ENCODE measurements around the gene RCE1.

DNA sequence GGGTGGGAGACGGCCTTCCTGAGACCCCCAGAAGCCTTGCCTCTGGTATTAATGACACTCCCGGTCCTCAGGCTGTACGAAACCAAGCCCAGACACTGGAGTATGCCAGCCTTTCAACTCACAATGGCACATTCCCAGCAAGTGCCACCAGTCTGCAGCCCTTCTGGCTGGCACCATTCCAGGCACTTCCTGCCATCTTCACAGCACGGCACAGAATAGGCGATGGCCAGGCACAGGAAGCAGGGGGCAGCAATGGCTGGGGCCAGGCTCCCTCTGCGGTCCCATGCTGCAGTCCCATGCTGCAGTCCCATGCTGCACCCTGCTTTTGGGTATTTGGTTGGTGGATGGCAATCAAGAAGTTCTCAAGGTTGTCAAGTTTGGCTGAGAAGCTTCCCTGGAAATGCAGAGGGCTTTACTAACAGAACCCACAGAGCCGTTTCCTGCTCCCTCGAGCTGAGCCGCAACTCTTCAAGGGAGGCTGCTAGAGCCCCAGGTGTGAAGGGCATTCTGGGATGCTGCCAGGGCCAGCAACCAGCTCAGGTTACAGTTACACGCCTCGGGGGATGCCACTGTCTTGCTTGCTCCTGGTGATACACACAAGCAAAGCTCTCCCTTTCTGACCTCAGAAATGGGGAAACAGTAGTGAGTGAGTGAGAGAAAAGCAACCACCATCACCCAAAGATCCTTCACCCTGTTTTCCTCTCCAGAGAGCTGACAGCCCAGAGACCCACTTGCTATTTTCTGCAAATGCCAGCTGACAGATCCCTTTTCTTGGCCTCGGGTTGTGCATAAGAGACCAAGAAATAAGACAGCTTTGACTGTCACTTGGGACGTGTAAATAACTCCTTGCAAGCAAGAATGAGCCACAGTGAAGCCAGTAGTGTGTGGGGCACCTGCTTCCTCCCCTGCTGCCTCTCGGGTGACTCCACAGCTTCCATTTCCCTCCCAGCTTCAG, 37.5 kb downstream of the RCE1 start:
- TF ChIP-seq, protein P1, sequence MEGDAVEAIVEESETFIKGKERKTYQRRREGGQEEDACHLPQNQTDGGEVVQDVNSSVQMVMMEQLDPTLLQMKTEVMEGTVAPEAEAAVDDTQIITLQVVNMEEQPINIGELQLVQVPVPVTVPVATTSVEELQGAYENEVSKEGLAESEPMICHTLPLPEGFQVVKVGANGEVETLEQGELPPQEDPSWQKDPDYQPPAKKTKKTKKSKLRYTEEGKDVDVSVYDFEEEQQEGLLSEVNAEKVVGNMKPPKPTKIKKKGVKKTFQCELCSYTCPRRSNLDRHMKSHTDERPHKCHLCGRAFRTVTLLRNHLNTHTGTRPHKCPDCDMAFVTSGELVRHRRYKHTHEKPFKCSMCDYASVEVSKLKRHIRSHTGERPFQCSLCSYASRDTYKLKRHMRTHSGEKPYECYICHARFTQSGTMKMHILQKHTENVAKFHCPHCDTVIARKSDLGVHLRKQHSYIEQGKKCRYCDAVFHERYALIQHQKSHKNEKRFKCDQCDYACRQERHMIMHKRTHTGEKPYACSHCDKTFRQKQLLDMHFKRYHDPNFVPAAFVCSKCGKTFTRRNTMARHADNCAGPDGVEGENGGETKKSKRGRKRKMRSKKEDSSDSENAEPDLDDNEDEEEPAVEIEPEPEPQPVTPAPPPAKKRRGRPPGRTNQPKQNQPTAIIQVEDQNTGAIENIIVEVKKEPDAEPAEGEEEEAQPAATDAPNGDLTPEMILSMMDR (conservative IDR thresholded peaks at IDR 0.05 in 1 of 2, IDR thresholded peaks at IDR 0.05 in 1 of 2; ENCODE audit: low read depth in 1 of 2, low read length in 2 of 2), result no peak
- no peak for TF ChIP-seq EZH2 (IDR thresholded peaks at IDR 0.05; ENCODE audit: low read length, missing control alignments)

Measured in fibroblast of lung (primary cell).